Activated CD8-positive, alpha-beta memory T cell treated with anti-CD3 and anti-CD28 coated beads for 48 hours (primary cell): Measurements from ENCODE around the gene FTH1.

Source experiments
- DNase-seq, 3 experiments: peaks; one replicate each; pipeline ENCODE4 v3.0.0-alpha.2; 2020; ENCODE audit warnings: low read depth in 2 of 3, low spot score in 2 of 3

FTH1 gene

GRCh38 chr11:61917334-61918109 lies 49.9 kb downstream of the FTH1 start, which contains the start of gene RAB3IL1:
Gene RAB3IL1 (minus strand): TSS chr11:61917566. CDS start chr11:61917367, 199 bp downstream.
- DNase-seq = no peak

GRCh38 chr11:61916737-61917333 lies 50.6 kb downstream of the FTH1 start:
- no peak for DNase-seq

- DNase-seq = no peak
Observed at GRCh38 chr11:61914471-61915171, 52.8 kb downstream of the FTH1 start.
